NOMO-1 (cell line): ENCODE data around the gene EFCAB8.

Source experiments
- DNase-seq, 2 experiments: peaks; one replicate each; lab custom pipeline; 2025; ENCODE audit not compliant: unreplicated experiment in 2 of 2; lab: John Stamatoyannopoulos, UW

EFCAB8 gene

GRCh38 chr20:32982617-32983458 is 124.1 kb downstream of the EFCAB8 start:
- no peak for DNase-seq

DNA sequence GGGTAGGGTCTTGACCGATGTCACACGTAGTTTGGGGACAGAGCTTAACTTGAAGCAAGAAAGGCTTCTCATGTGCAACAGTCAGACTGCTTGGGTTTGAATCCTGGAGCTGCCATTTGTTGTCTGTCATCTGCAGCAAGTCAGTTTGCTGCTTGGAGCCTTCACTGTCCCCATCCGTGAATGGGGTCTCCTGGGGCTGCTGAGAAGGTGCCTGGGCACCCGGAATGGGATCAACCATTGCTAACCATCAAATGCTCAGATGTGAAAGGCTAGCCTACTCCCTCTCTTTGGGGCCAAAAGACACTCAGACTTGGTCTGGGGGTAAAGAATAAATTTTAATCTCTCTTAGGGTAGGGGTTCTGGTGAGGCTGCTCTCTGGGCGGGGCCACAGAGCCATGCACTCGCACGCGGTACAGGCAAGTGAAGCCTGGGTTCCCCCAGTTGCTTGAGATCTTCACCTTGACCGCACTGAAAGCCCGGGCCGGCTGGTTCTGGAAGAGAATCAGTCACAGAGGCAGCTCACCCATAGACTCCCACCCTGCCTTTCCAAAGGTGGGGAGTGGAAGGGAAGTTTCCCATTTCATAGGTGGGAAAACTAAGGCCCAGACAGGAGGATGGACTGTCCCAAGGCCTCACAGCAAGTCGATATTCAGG is 124.9 kb downstream of the EFCAB8 start:
- no peak for DNase-seq

GRCh38 chr20:32984196-32984595 is 125.5 kb downstream of the EFCAB8 start:
- DNase-seq = no peak

DNA sequence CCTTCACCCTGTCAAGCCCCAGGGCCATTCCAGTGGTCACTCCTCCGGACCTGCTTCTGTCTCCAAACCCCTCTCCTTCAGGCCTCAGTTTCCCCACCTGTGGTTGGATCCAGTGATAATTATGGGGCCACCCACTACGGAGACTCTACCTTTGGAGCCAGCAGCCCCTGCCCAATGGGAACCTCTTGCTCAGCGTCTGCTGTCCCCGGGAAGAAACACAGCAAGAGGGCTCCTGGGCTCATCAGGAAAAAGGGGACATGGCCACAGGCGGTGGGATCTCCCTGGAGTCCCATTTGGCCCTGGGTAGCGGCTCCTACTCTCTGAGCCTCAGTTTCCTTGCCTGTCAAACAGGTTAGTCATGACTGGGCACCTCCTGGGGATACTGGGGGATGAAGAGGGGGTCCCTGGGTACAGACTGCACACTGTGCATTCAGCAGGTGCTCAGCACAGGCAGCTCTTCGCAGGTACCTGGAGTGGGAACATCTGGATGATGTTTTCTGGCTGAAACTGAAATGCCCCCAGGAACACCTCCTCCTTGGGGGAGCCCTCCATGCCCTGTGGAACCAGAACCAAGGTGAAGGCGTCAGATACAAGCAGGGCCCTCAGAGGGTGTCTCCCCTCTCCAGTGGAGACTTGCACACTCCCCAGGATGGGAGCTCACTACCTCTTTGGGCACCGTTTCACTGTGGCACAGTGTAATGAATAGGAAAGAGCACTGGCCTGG is 126.1 kb downstream of the EFCAB8 start:
- no peak for DNase-seq

- DNase-seq = no peak
Observed at GRCh38 chr20:32985596-32985995, 126.9 kb downstream of the EFCAB8 start.

DNA sequence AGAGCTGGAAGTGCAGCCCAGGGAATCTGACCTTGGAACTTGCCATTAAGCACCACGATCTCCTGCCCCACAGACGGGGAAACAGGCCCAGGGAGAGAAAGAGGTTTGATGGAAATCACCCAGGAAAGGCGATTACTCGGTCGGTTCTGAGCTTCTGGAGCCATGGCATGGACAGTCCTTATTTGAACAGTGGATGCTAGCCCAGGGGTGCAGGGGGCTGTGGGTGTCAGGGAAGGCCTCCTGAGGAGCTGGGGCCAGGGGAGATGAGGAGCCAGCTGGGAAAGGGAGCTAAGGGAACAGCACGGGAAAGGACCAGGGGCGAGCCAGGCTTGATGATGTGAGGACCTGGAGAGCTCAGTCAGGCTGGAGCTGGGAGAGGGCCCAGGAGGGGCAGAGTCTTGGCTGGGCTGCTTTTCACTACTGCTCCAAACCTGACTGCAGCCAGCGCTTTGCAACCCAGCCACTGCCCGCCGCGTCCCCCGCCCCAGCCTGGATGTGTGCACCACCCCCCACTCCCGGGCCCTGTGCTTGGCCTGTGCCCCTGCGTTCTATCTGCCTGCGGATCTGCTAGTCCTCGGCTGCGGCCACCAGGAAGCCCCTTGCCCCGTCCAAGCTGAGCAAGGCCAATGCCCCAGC is 127.7 kb downstream of the EFCAB8 start:
- DNase-seq = no peak

- no peak for DNase-seq
Observed at GRCh38 chr20:32987044-32987825, 128.5 kb downstream of the EFCAB8 start.

GRCh38 chr20:32988008-32988407 is 129.3 kb downstream of the EFCAB8 start:
- no peak for DNase-seq

DNA sequence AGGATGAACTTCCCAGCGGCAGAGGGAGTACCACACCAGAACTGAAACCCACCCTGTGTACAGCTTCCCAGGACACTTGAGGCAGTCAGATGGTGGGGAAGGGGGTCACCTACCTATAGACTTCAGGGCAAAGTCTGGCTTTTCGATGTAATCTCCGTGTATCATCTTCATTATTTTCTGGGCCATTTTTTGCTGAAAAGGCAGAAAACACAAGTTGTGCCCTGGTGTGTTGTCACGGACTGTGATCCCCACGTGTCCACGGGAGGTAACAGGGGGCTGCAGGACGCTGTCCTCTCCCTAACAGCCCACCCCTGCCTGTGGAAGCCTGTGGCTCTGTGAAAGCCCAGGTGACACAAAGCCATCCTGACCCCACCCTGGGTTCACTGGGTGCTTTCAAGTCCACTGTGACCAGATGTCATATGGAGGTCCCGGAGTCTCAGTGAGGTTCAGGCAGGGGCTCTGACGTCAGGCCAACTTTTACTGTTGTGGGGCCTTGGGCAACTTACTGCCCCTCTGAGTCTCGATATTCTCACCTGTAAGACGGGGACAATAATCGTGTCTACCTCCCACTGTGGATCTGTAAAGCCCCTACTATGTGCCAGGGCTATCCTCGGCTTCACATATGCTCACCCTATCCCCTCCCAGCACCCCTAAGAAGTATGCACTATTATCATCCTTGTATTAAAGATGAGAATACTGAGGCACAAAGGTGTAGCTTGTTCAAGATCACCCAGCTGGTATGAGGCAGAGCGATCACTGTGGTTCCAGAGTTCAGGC is 131.0 kb downstream of the EFCAB8 start:
- DNase-seq = no peak

DNA sequence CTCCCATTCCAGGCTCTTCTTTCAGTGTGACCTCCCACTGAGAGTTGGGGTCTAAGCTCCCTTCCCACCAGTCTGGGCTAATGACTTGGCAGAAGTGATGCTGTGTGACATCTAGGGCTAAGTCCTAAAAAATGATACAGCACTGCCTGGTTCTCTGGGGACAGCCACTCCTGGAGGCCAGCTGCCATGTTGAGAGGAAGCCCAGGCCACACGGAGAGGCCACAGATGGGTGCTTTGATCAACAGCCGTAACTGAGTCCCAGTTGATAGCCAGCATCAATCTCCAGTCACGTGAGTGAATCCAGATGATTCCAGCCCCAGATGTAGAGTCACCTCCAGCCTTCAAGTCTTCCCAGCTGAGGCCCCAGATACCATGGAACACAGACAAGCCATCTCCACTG is 131.7 kb downstream of the EFCAB8 start:
- DNase-seq = no peak

DNA sequence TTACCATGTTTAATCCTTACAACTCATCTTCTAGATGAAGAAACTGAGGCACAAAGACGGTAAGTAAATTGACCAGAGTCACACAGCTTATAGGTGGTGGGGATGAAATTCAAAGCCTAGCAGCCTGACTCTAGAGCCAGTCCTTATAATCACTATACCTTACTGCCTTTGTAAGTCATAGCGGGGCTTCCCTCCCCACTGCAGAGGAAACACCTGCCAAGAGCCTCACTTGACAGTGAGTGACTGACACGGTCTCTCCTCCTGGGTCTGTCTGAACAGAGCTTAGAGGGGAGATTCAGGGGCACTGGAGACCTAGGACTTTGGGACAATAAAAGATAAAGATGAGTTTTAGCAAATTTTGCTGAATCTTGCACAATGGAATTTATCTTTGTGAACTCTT is 132.7 kb downstream of the EFCAB8 start:
- no peak for DNase-seq

GRCh38 chr20:32991792-32992641 is 133.3 kb downstream of the EFCAB8 start:
- no peak for DNase-seq

DNA sequence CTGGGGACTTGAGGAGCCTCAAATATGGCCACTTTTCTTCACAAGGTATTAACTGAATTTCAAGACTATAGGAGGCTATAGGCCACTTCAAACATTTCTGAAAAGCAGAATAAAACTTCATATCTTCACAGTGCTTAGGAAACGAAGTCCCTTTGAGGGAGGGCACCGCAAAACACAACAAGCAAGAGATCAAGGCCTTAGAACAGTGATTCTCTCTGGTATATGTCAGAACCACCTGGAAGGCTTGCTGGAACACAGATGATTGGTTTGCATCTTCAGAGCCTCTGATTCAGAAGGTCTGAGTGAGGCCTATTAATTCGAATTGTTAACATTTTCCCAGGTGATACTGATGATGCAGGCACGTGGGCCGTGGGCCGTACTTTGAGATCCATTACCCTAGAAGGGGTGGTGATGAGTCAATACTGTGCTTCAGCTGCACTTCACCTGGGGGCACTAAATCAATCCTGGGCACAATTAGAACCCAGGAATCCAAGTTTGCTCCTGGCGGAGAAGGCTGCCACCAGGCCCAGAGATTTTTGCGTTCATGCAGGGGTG is 134.8 kb downstream of the EFCAB8 start:
- DNase-seq = no peak

DNA sequence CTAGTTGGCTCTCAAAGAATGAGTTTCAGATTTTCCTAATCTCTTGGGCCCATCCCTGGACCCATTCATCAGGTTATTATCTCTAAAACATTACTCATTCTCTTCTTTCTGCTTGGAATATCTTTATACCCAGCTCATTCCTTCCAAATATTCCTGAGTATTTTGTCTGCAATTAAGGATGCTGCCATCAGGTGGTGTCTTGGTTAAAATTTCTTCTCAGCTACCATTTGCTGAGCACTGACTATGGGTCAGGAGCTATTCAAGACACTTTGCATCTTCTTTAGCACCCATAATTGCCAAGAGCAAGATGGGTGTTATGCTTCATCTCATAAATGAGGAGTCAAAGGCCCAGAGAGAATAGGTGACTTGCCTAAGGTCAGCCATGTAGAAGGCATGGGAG is 137.1 kb downstream of the EFCAB8 start:
- no peak for DNase-seq

DNA sequence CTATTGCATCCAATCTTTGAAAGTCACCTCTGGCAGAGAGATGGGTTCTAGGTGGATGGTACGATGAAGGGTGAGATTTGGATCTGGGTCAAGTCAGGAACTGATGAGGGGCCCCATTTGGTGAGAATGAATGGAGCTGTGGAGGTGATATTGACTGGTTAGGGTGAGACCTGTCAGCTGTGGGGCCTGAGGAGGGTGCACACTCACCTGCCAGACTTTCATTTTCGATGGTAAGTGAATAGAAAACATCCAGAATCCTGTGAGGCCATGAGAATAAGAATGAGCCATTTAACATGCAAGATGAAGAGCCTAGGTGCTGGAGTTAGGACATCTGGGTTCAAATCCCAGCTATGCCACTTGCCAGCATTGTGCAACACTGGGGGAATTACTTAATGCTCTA is 138.7 kb downstream of the EFCAB8 start:
- no peak for DNase-seq

DNA sequence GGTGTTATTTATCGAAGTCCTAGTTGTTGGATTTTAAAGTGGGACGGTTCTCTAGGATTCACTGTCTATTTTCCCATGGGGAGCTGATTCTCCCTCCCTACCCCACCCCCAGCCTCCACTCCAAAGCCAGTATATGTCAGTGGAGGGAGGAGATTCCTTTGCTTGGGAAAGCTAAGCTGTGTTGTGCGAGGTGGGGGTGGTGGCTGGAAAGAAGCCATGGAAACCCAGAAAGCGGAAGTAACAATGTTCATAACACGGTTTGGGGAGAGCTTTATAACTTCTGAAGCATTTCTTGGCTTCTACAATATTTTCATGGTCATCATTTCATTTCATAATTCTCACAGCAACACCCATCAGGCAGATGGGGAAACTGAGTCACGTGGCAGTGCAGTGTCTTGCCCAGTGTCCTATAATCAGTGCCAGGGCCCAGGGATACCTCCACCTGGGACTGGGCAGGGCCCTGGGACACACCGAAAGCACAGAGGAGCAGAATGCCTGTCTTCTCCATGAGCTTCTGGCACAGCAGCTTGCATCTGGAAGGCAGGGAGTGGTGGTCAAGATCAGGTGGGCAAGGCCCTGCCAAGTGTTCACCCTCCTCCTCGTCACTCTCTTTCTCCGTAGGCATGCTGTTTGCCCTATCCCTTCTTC is 141.0 kb downstream of the EFCAB8 start:
- DNase-seq = peak; percentile 8 to 58

- no peak for DNase-seq
Observed at GRCh38 chr20:33000802-33001466, 142.2 kb downstream of the EFCAB8 start.
